ENCODE results near the gene UBLCP1.

DNA sequence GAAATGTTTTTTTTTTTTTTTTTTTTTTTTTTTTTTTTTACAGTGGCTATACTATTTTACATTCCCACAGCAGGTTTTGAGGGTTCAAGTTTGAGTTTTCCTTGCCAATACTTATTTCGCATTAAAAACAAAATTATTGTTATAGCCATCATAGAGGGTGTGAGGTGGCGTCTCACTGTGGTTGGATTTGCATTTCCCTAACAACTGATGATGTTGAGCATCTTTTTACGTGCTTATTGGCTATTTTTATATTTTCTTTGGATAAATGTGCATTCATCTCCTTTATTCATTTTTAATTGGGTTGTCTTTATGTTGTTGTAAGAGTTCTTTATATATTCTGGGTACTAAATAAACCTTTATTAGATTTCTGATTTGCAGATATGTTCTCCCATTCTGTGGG lies 18.9 kb upstream of the UBLCP1 start:
- TF ChIP-seq, protein P1, sequence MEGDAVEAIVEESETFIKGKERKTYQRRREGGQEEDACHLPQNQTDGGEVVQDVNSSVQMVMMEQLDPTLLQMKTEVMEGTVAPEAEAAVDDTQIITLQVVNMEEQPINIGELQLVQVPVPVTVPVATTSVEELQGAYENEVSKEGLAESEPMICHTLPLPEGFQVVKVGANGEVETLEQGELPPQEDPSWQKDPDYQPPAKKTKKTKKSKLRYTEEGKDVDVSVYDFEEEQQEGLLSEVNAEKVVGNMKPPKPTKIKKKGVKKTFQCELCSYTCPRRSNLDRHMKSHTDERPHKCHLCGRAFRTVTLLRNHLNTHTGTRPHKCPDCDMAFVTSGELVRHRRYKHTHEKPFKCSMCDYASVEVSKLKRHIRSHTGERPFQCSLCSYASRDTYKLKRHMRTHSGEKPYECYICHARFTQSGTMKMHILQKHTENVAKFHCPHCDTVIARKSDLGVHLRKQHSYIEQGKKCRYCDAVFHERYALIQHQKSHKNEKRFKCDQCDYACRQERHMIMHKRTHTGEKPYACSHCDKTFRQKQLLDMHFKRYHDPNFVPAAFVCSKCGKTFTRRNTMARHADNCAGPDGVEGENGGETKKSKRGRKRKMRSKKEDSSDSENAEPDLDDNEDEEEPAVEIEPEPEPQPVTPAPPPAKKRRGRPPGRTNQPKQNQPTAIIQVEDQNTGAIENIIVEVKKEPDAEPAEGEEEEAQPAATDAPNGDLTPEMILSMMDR (IDR thresholded peaks at IDR 0.05) = no peak
- no peak for TF ChIP-seq POLR2A (IDR thresholded peaks at IDR 0.05)

Measured in heart left ventricle (tissue), 13 donors.